DOHH2 (cell line): ENCODE results near the gene RAB5B.

Experiments
- CTCF ChIP-seq: fragments of 200-600 bp; sonication (generic); IDR thresholded peaks from one replicate; pipeline ENCODE4 v1.5.1; 2014; ENCODE audit warnings: antibody characterized with exemption, mild to moderate bottlenecking, low read depth, low read length; ENCODE audit not compliant: poor library complexity, severe bottlenecking
- EZH2phosphoT487 ChIP-seq: fragments of 200-600 bp; sonication (generic); IDR thresholded peaks from 2 replicates; pipeline ENCODE4 v1.6.1; 2017; ENCODE audit warnings: borderline replicate concordance, mild to moderate bottlenecking, antibody characterized with exemption, low read length, moderate library complexity, mixed read lengths

GRCh38 chr12:55985341-55985740 is 11.5 kb downstream of the RAB5B start:
- no peak for TF ChIP-seq CTCF
- TF ChIP-seq EZH2phosphoT487, result no peak
